Measurements from ENCODE around the gene PIP5K1C. TPM values are rescaled to one million over a fixed set of nuclear protein-coding genes. Genes with fewer than 3 reads are reported as not detected.

Gene PIP5K1C
- polyA plus RNA-seq, 1 donor (not counting 4 experiments of a cell fraction or from before 2014, with no cell fraction given), result 3.6 TPM

- H2AFZ ChIP-seq (ENCODE audit: control insufficient read depth, low read length), result no peak overlapping the region
- no peak overlapping the region for H3K4me3 ChIP-seq (ENCODE audit: control insufficient read depth in 2 of 3, extremely low read depth in 1 of 3, insufficient read depth in 2 of 3, low read depth in 1 of 3, low read length in 3 of 3)
- H3K27me3 ChIP-seq (ENCODE audit: control insufficient read depth, extremely low read depth, insufficient read depth, low read length), result no peaks in the 10 kb centered on the region
- no peak overlapping the region for H3K4me2 ChIP-seq (ENCODE audit: control insufficient read depth, extremely low read depth, insufficient read depth, low read depth, low read length)
- H3K36me3 ChIP-seq (ENCODE audit: control insufficient read depth in 2 of 2, extremely low read depth in 1 of 2, insufficient read depth in 2 of 2, low read length in 2 of 2), result peaks cover 0 to 2% of the 10 kb centered on the region in 2 experiments
- H3K4me1 ChIP-seq (ENCODE audit: control insufficient read depth, extremely low read depth, insufficient read depth, low read length), result peaks cover 3% of the 10 kb centered on the region
- H3K79me2 ChIP-seq (ENCODE audit: control insufficient read depth, insufficient read depth, low read length), result peaks cover 44% of the 10 kb centered on the region
- no peak overlapping the region for H3K27ac ChIP-seq (ENCODE audit: control insufficient read depth, insufficient read depth, low read length)
- no peaks in the 10 kb centered on the region for H3K9me3 ChIP-seq (ENCODE audit: control insufficient read depth, low read depth, low read length)
- no peak overlapping the region for H3K9ac ChIP-seq (ENCODE audit: control insufficient read depth, extremely low read depth, insufficient read depth, low read length)
- no peak for FAIRE-seq
- peaks cover 3% of the 10 kb centered on the region for H4K20me1 ChIP-seq (ENCODE audit: control insufficient read depth, extremely low read depth, insufficient read depth, low read length)
- TF ChIP-seq EZH2 (IDR thresholded peaks at IDR 0.05; ENCODE audit: low read length), result no peak
- no peak for TF ChIP-seq CTCF (optimal IDR thresholded peaks at IDR 0.05 in 1 of 3, IDR thresholded peaks at IDR 0.05 in 1 of 3, conservative IDR thresholded peaks at IDR 0.05 in 1 of 3; ENCODE audit: extremely low read depth in 1 of 3, insufficient read depth in 2 of 3, low read length in 3 of 3)
- dilution Hi-C loops (cut with MboI; ENCODE audit: extremely low pct_ligation_motif_present, low sequenced_read_pairs), result no loop called here
- H3K9me1 ChIP-seq (ENCODE audit: control insufficient read depth, extremely low read depth, insufficient read depth, low read length), result no peaks in the 10 kb centered on the region
- no peak for DNase-seq (ENCODE audit: low read depth, low spot score)
These were observed 1.8 kb downstream of the PIP5K1C start for GRCh38 chr19:3698386-3698950.

GRCh38 chr19:3697671-3698385, 2.4 kb downstream of the PIP5K1C start:
- H3K36me3 ChIP-seq (ENCODE audit: control insufficient read depth in 2 of 2, extremely low read depth in 1 of 2, insufficient read depth in 2 of 2, low read length in 2 of 2), result peaks cover 0 to 2% of the 10 kb centered on the region in 2 experiments
- H3K4me1 ChIP-seq (ENCODE audit: control insufficient read depth, extremely low read depth, insufficient read depth, low read length), result peaks cover 3% of the 10 kb centered on the region
- DNase-seq (ENCODE audit: low read depth, low spot score) (no peak), FAIRE-seq (no peak)
- H3K9me3 ChIP-seq (ENCODE audit: control insufficient read depth, low read depth, low read length), result no peaks in the 10 kb centered on the region
- no peaks in the 10 kb centered on the region for H3K9me1 ChIP-seq (ENCODE audit: control insufficient read depth, extremely low read depth, insufficient read depth, low read length)
- H3K4me3 ChIP-seq (ENCODE audit: control insufficient read depth in 2 of 3, extremely low read depth in 1 of 3, insufficient read depth in 2 of 3, low read depth in 1 of 3, low read length in 3 of 3), result no peak overlapping the region
- no peak overlapping the region for H2AFZ ChIP-seq (ENCODE audit: control insufficient read depth, low read length)
- no peaks in the 10 kb centered on the region for H3K27me3 ChIP-seq (ENCODE audit: control insufficient read depth, extremely low read depth, insufficient read depth, low read length)
- H3K9ac ChIP-seq (ENCODE audit: control insufficient read depth, extremely low read depth, insufficient read depth, low read length), result no peak overlapping the region
- H3K27ac ChIP-seq (ENCODE audit: control insufficient read depth, insufficient read depth, low read length), result no peak overlapping the region
- H4K20me1 ChIP-seq (ENCODE audit: control insufficient read depth, extremely low read depth, insufficient read depth, low read length), result peaks cover 5% of the 10 kb centered on the region
- dilution Hi-C loops (cut with MboI; ENCODE audit: extremely low pct_ligation_motif_present, low sequenced_read_pairs), result no loop called here
- H3K4me2 ChIP-seq (ENCODE audit: control insufficient read depth, extremely low read depth, insufficient read depth, low read depth, low read length), result no peak overlapping the region
- TF ChIP-seq EZH2 (IDR thresholded peaks at IDR 0.05; ENCODE audit: low read length), result no peak
- TF ChIP-seq CTCF (optimal IDR thresholded peaks at IDR 0.05 in 1 of 3, IDR thresholded peaks at IDR 0.05 in 1 of 3, conservative IDR thresholded peaks at IDR 0.05 in 1 of 3; ENCODE audit: extremely low read depth in 1 of 3, insufficient read depth in 2 of 3, low read length in 3 of 3), result no peak
- H3K79me2 ChIP-seq (ENCODE audit: control insufficient read depth, insufficient read depth, low read length), result peaks cover 49% of the 10 kb centered on the region

Measured in keratinocyte (primary cell).